ENCODE data around the gene FBXL20.

- no peak for TF ChIP-seq EZH2 (IDR thresholded peaks at IDR 0.05; ENCODE audit: low read depth)
- TF ChIP-seq, protein P1, sequence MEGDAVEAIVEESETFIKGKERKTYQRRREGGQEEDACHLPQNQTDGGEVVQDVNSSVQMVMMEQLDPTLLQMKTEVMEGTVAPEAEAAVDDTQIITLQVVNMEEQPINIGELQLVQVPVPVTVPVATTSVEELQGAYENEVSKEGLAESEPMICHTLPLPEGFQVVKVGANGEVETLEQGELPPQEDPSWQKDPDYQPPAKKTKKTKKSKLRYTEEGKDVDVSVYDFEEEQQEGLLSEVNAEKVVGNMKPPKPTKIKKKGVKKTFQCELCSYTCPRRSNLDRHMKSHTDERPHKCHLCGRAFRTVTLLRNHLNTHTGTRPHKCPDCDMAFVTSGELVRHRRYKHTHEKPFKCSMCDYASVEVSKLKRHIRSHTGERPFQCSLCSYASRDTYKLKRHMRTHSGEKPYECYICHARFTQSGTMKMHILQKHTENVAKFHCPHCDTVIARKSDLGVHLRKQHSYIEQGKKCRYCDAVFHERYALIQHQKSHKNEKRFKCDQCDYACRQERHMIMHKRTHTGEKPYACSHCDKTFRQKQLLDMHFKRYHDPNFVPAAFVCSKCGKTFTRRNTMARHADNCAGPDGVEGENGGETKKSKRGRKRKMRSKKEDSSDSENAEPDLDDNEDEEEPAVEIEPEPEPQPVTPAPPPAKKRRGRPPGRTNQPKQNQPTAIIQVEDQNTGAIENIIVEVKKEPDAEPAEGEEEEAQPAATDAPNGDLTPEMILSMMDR (conservative IDR thresholded peaks at IDR 0.05): no peak
These were observed 163.8 kb downstream of the FBXL20 start for GRCh38 chr17:39237586-39237985.
